B cell (primary cell): ENCODE measurements around the gene MUS81. TPM values are rescaled to one million over a fixed set of nuclear protein-coding genes. Genes with fewer than 3 reads are reported as not detected.

Source experiments
- ATAC-seq: fragments of 200-7000 bp; cut with Tn5 transposase; one replicate; pipeline ENCODE4 v1.10.0; 2021; ENCODE audit warnings: low read depth, mild to moderate bottlenecking, moderate number of reproducible peaks, moderate library complexity
- CTCF ChIA-PET: fragments of 350-600 bp; sonication (Branson Sonifier 250); formaldehyde crosslinking; loops from one replicate; lab custom pipeline; 2021; ENCODE audit warnings: antibody characterized with exemption, inconsistent platforms; lab: Charles Lee
- POLR2A ChIA-PET: fragments of 350-600 bp; sonication (Branson Sonifier 250); formaldehyde crosslinking; loops from one replicate; lab custom pipeline; 2021; ENCODE audit warnings: antibody characterized with exemption; lab: Charles Lee
- DNase-seq: peaks from one replicate; pipeline ENCODE4 v3.0.0; 2013
- H2AFZ ChIP-seq: 2 replicates; pipeline ENCODE4 v1.6.1; 2012; ENCODE audit warnings: mild to moderate bottlenecking, low read depth, low read length; ENCODE audit not compliant: insufficient read depth, poor library complexity, severe bottlenecking
- H3K27ac ChIP-seq, 2 donors: 1 replicate in 1 of 2; 2 replicates in 1 of 2; pipeline ENCODE4 v1.5.1; 2012 to 2013; ENCODE audit warnings: low read length in 2 of 2, mild to moderate bottlenecking in 2 of 2, moderate library complexity in 1 of 2
- H3K27me3 ChIP-seq, 4 experiments: fragments of 200-600 bp in 1 of 4; sonication (generic) in 1 of 4; replicated peaks in 1 of 4; 1 replicate in 2 of 4; 2 replicates in 2 of 4; pipeline versions ENCODE4 v1.6.1 to v1.7.0; 2013 to 2016; ENCODE audit warnings: low read length in 3 of 4, mild to moderate bottlenecking in 2 of 4, mixed read lengths in 1 of 4, moderate library complexity in 1 of 4; ENCODE audit not compliant: insufficient read depth in 4 of 4, control insufficient read depth in 3 of 4; ENCODE audit errors: control extremely low read depth in 1 of 4
- H3K36me3 ChIP-seq, 2 experiments: replicated peaks in 1 of 2; 1 replicate in 1 of 2; 2 replicates in 1 of 2; pipeline versions ENCODE4 v1.6.1 to v1.7.1; 2013; ENCODE audit warnings: low read length in 1 of 2; ENCODE audit not compliant: insufficient read depth in 2 of 2, control insufficient read depth in 1 of 2; ENCODE audit errors: control extremely low read depth in 1 of 2, extremely low read depth in 1 of 2
- H3K4me1 ChIP-seq, 2 donors: fragments of 200-600 bp in 1 of 2; sonication (generic) in 1 of 2; 1 replicate in 1 of 2; 2 replicates in 1 of 2; pipeline versions ENCODE4 v1.5.1 to v1.6.1; 2013 to 2017; ENCODE audit warnings: low read length in 2 of 2; ENCODE audit not compliant: control insufficient read depth in 2 of 2, insufficient read depth in 2 of 2
- H3K4me2 ChIP-seq: replicated peaks from 2 replicates; pipeline ENCODE3; 2012; ENCODE audit warnings: mild to moderate bottlenecking, low read depth, low read length; ENCODE audit not compliant: poor library complexity, severe bottlenecking
- H3K4me3 ChIP-seq, 5 experiments: fragments of 200-600 bp in 1 of 5; sonication (generic) in 1 of 5; 1 replicate in 3 of 5; 2 replicates in 2 of 5; pipeline versions ENCODE4 v1.5.1 to v1.7.0; 2011 to 2016; ENCODE audit warnings: low read length in 4 of 5, mild to moderate bottlenecking in 4 of 5, low read depth in 2 of 5, control low read depth in 1 of 5, moderate library complexity in 1 of 5; ENCODE audit not compliant: insufficient read depth in 1 of 5; ENCODE audit errors: control extremely low read depth in 1 of 5, extremely low read depth in 1 of 5
- H3K79me2 ChIP-seq: fragments of 200-600 bp; sonication (generic); one replicate; pipeline ENCODE4 v1.6.0; 2016; ENCODE audit warnings: low read length; ENCODE audit not compliant: control insufficient read depth, insufficient read depth
- H3K9ac ChIP-seq: fragments of 200-600 bp; sonication (generic); 2 replicates; pipeline ENCODE4 v1.6.1; 2017; ENCODE audit warnings: mild to moderate bottlenecking, low read length, moderate library complexity
- H3K9me3 ChIP-seq, 3 donors: one replicate each; pipeline versions ENCODE4 v1.6.1 to v1.7.1; 2013; ENCODE audit warnings: low read length in 2 of 3; ENCODE audit not compliant: control insufficient read depth in 2 of 3, insufficient read depth in 1 of 3; ENCODE audit errors: control extremely low read depth in 1 of 3
- H4K20me1 ChIP-seq: 2 replicates; pipeline ENCODE4 v1.6.0; 2012; ENCODE audit warnings: mild to moderate bottlenecking, low read length; ENCODE audit not compliant: insufficient read depth, control insufficient read depth, poor library complexity, severe bottlenecking
- H3K27ac Mint-ChIP-seq: one replicate; pipeline ENCODE4 v1.8.0; 2021; ENCODE audit warnings: mixed read lengths
- H3K27me3 Mint-ChIP-seq: one replicate; pipeline ENCODE4 v1.8.0; 2021; ENCODE audit warnings: mixed read lengths
- H3K4me1 Mint-ChIP-seq: one replicate; pipeline ENCODE4 v1.8.0; 2021; ENCODE audit warnings: mixed read lengths
- H3K4me3 Mint-ChIP-seq: one replicate; pipeline ENCODE4 v1.8.0; 2021; ENCODE audit warnings: mixed read lengths
- H3K9me3 Mint-ChIP-seq: one replicate; pipeline ENCODE4 v1.8.0; 2022; ENCODE audit warnings: mixed read lengths; ENCODE audit not compliant: insufficient read depth
- CTCF ChIP-seq: fragments of 200-600 bp; IDR thresholded peaks from one replicate; pipeline ENCODE4 v1.8.0; 2022; ENCODE audit warnings: antibody characterized with exemption, mild to moderate bottlenecking
- EZH2 ChIP-seq: IDR thresholded peaks from 2 replicates; pipeline ENCODE4 v1.6.1; 2012; ENCODE audit warnings: borderline replicate concordance, low read depth, mild to moderate bottlenecking, moderate library complexity, low read length; ENCODE audit not compliant: insufficient read depth, poor library complexity, severe bottlenecking
- WGBS: methylation state at CpG from one replicate; pipeline ENCODE4 v1.1.5; 2013; ENCODE audit warnings: missing lambda C conversion rate; ENCODE audit not compliant: insufficient coverage; 5-methylcytosine and 5-hydroxymethylcytosine counted together
- intact Hi-C: fragments of 100-400 bp; cut with micrococcal nuclease; formaldehyde crosslinking; loops from one replicate; pipeline ENCODE4 v1.10.0; 2022
- polyA plus RNA-seq: library from polyadenylated mRNA; depleted of rRNA; stranded (reverse); fragments of >200 nt; gene quantifications from 2 replicates; pipeline ENCODE4 v1.2.3, GENCODE V29; 2012
- total RNA-seq, 2 donors: library from RNA; stranded (reverse); fragments of 120-200 nt in 1 of 2; gene quantifications; 1 replicate in 1 of 2; 2 replicates in 1 of 2; pipeline versions ENCODE4 v1.2.3 to v1.2.4, GENCODE V29; 2013 to 2022

MUS81 gene
- total and polyA plus RNA-seq, 2 donors (not counting 1 experiment from before 2014, with no cell fraction given): 74.5 to 134 TPM

- Mint-ChIP-seq H3K27ac (peak within 1 kb of the TSS; percentile 50), H3K9me3 (no peaks in the 10 kb centered on the region), H3K27me3 (no peaks in the 10 kb centered on the region), H3K4me3 (no peak within 1 kb of the TSS), H3K4me1 (peaks cover 8% of the 10 kb centered on the region)
- peak; percentile 96 for DNase-seq
- peak within 1 kb of the TSS; percentile 71 to 86 for H3K27ac ChIP-seq
- H3K36me3 ChIP-seq: no peaks in the 10 kb centered on the region
- ChIA-PET POLR2A (interaction anchor here (0.6 to 2.1 kb wide), 6 partner anchors 16 to 368 kb away, joined by 3 to 10 read pairs (median 6); partner anchors contain the start of genes BANF1, EIF1AD and MUS81), CTCF (interaction anchor here (0.6 to 1.8 kb wide), 14 partner anchors 14 to 219 kb away, joined by 3 to 10 read pairs (median 4); partner anchors contain the start of genes AP5B1, FIBP, KAT5 and MUS81)
- H3K27me3 ChIP-seq: peaks cover 0 to 4% (median 0%) of the 10 kb centered on the region in 4 experiments
- no peaks in the 10 kb centered on the region for H3K9me3 ChIP-seq
- H2AFZ ChIP-seq: peak within 1 kb of the TSS; percentile 91
- 2% methylated on average over 61 of the region's 63 CpGs for WGBS
- peak; percentile 99 for ATAC-seq
- peaks cover 13% of the 10 kb centered on the region for H3K79me2 ChIP-seq
- no peaks in the 10 kb centered on the region for H4K20me1 ChIP-seq
- TF ChIP-seq EZH2 (no peak), CTCF (no peak)
- peak within 1 kb of the TSS; percentile 75 for H3K9ac ChIP-seq
- H3K4me1 ChIP-seq: peaks cover 13 to 21% of the 10 kb centered on the region in 2 donors
- H3K4me2 ChIP-seq: peak within 1 kb of the TSS; percentile 90
- intact Hi-C loops: loop anchor here (1.0 kb wide), 1 partner anchor 26 kb away; no protein-coding TSS in a partner anchor
- peak within 1 kb of the TSS; percentile 47 to 81 (median 67) for H3K4me3 ChIP-seq
Measured at GRCh38 chr11:65833297-65834030, 26.8 kb upstream of the MUS81 start, which contains the start of gene SNX32. Gene SNX32 (plus strand): TSS chr11:65833963. CDS start chr11:65834066, 103 bp downstream.
